Neural cell (in vitro differentiated cells): ENCODE measurements around the gene ETF1. TPM values are rescaled to one million over a fixed set of nuclear protein-coding genes. Genes with fewer than 3 reads are reported as not detected.

Experiments used
- H2AFZ ChIP-seq: fragments of 200-600, 300-800 bp; sonication (generic), shearing (Covaris generic); 2 replicates; pipeline ENCODE4 v1.6.0; 2014; ENCODE audit warnings: low read depth, mild to moderate bottlenecking, antibody characterized with exemption, low read length, moderate library complexity
- H3F3A ChIP-seq: fragments of 200-600 bp; shearing (Covaris generic); 2 replicates; pipeline ENCODE4 v1.6.1; 2016; ENCODE audit warnings: mild to moderate bottlenecking, moderate library complexity, mixed read lengths, antibody characterized with exemption, low read length; ENCODE audit not compliant: insufficient read depth, poor library complexity, severe bottlenecking
- H3K27ac ChIP-seq: fragments of 200-600, 300-800 bp; sonication (generic), shearing (Covaris generic); 2 replicates; pipeline ENCODE4 v1.5.1; 2014; ENCODE audit warnings: mild to moderate bottlenecking, low read length, moderate library complexity
- H3K27me3 ChIP-seq: fragments of 300-800, 200-600 bp; sonication (generic), shearing (Covaris generic); 2 replicates; pipeline ENCODE4 v1.6.0; 2014; ENCODE audit warnings: mild to moderate bottlenecking, low read depth, low read length, moderate library complexity; ENCODE audit not compliant: insufficient read depth
- H3K36me3 ChIP-seq: fragments of 300-800, 200-600 bp; sonication (generic), shearing (Covaris generic); 2 replicates; pipeline ENCODE4 v1.5.1; 2014; ENCODE audit warnings: mild to moderate bottlenecking, antibody characterized with exemption, low read length, moderate library complexity; ENCODE audit not compliant: insufficient read depth
- H3K4me2 ChIP-seq: fragments of 300-800, 200-600 bp; sonication (generic), shearing (Covaris generic); 2 replicates; pipeline ENCODE4 v1.6.0; 2014; ENCODE audit warnings: mild to moderate bottlenecking, low read length
- H3K4me3 ChIP-seq: fragments of 300-800, 200-600 bp; sonication (generic), shearing (Covaris generic); 2 replicates; pipeline ENCODE4 v1.5.1; 2014; ENCODE audit warnings: mild to moderate bottlenecking, low read length, moderate library complexity
- H3K79me2 ChIP-seq: fragments of 200-600 bp; shearing (Covaris generic); replicated peaks from 2 replicates; pipeline ENCODE4 v1.6.0; 2014; ENCODE audit warnings: mild to moderate bottlenecking, low read length, moderate library complexity; ENCODE audit not compliant: insufficient read depth
- H3K9ac ChIP-seq: fragments of 300-800, 200-600 bp; sonication (generic), shearing (Covaris generic); 2 replicates; pipeline ENCODE4 v1.6.1; 2016; ENCODE audit warnings: mild to moderate bottlenecking, low read length, mixed read lengths
- H3K9me2 ChIP-seq: fragments of 200-600 bp; shearing (Covaris generic); 2 replicates; pipeline ENCODE4 v1.6.1; 2016; ENCODE audit warnings: mild to moderate bottlenecking, low read length, mixed read lengths; ENCODE audit not compliant: insufficient read depth
- H3K9me3 ChIP-seq: fragments of 200-600, 300-800 bp; sonication (generic), shearing (Covaris generic); 2 replicates; pipeline ENCODE4 v1.6.1; 2016; ENCODE audit warnings: mild to moderate bottlenecking, mixed run types, low read length, moderate library complexity, mixed read lengths
- H4K20me1 ChIP-seq: fragments of 200-600 bp; shearing (Covaris generic); 2 replicates; pipeline ENCODE4 v1.6.1; 2016; ENCODE audit warnings: mild to moderate bottlenecking, mixed run types; ENCODE audit not compliant: insufficient read depth
- EP300 ChIP-seq: fragments of 450-650 bp; conservative IDR thresholded peaks from 2 replicates; pipeline ENCODE4 v1.6.1; 2014; ENCODE audit warnings: antibody characterized with exemption, mild to moderate bottlenecking, moderate library complexity; ENCODE audit not compliant: poor library complexity, severe bottlenecking
- EZH2 ChIP-seq: fragments of 200-600, 300-800 bp; shearing (Covaris generic), sonication (generic); IDR thresholded peaks from 2 replicates; pipeline ENCODE4 v1.6.1; 2014; ENCODE audit warnings: antibody characterized with exemption, low read length, borderline replicate concordance, mild to moderate bottlenecking; ENCODE audit not compliant: insufficient read depth, poor library complexity, severe bottlenecking
- MXI1 ChIP-seq: fragments of 450-650 bp; conservative IDR thresholded peaks from 2 replicates; pipeline ENCODE4 v1.6.1; 2014; ENCODE audit warnings: antibody characterized with exemption, mild to moderate bottlenecking; ENCODE audit not compliant: poor library complexity, severe bottlenecking
- POLR2AphosphoS5 ChIP-seq: IDR thresholded peaks from 2 replicates; pipeline ENCODE4 v1.6.1; 2012
- RAD21 ChIP-seq: fragments of 450-650 bp; conservative IDR thresholded peaks from 2 replicates; pipeline ENCODE4 v1.6.1; 2014; ENCODE audit warnings: antibody characterized with exemption, mild to moderate bottlenecking, moderate library complexity
- SMC3 ChIP-seq: fragments of 450-650 bp; conservative IDR thresholded peaks from 2 replicates; pipeline ENCODE4 v1.6.1; 2014; ENCODE audit warnings: antibody characterized with exemption, mild to moderate bottlenecking, moderate library complexity; ENCODE audit not compliant: poor library complexity
- TAF1 ChIP-seq: IDR thresholded peaks from 2 replicates; pipeline ENCODE4 v1.6.1; 2012; ENCODE audit warnings: low read depth
- polyA plus RNA-seq: library from polyadenylated mRNA; depleted of rRNA; stranded (reverse); fragments of >200 nt; gene quantifications from 2 replicates; pipeline ENCODE4 v1.2.3, GENCODE V29; 2014
- TF ChIP-seq, protein P1 (sequence below): IDR thresholded peaks from 2 replicates; pipeline ENCODE4 v1.6.1; 2012; ENCODE audit warnings: borderline replicate concordance
- TF ChIP-seq, protein P2 (sequence below): fragments of 450-650 bp; IDR thresholded peaks from 2 replicates; pipeline ENCODE4 v1.5.1; 2014; ENCODE audit warnings: antibody characterized with exemption, mild to moderate bottlenecking, moderate library complexity; ENCODE audit not compliant: poor library complexity, severe bottlenecking

Gene ETF1
- polyA plus RNA-seq, 1 donor from 2014 or later, result 62.1 TPM

DNA sequence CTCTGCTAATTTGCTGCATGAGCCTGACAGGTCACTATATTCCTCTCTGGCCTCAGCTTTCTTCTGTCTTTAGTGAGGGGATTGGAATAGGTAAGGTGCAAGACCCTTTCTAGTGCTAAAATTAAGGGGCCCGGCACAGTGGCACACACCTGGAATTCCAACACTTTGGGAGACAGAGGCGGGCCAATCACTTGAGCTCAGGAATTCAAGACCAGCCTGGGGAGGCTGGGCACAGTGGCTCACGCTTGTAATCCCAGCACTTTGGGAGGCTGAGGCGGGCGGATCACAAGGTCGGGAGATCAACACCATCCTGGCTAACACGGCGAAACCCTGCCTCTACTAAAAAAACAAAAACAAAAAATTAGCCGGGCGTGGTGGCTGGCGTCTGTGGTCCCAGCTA, 40.5 kb downstream of the ETF1 start:
- Histone ChIP-seq H3K9me3 (no peaks in the 10 kb centered on the region), H3K27ac (no peak overlapping the region), H3K4me2 (no peak overlapping the region), H2AFZ (no peak overlapping the region), H3K9me2 (no peaks in the 10 kb centered on the region), H3K36me3 (no peaks in the 10 kb centered on the region), H3K27me3 (no peaks in the 10 kb centered on the region), H3K4me3 (no peak overlapping the region), H3K9ac (no peak overlapping the region), H3K79me2 (no peaks in the 10 kb centered on the region), H3F3A (no peaks in the 10 kb centered on the region), H4K20me1 (no peaks in the 10 kb centered on the region)
- no peak for TF ChIP-seq EZH2
- TF ChIP-seq POLR2AphosphoS5, result no peak
- TF ChIP-seq SMC3, result no peak
- TF ChIP-seq TAF1, result no peak
- TF ChIP-seq RAD21, result no peak
- TF ChIP-seq, protein P1, sequence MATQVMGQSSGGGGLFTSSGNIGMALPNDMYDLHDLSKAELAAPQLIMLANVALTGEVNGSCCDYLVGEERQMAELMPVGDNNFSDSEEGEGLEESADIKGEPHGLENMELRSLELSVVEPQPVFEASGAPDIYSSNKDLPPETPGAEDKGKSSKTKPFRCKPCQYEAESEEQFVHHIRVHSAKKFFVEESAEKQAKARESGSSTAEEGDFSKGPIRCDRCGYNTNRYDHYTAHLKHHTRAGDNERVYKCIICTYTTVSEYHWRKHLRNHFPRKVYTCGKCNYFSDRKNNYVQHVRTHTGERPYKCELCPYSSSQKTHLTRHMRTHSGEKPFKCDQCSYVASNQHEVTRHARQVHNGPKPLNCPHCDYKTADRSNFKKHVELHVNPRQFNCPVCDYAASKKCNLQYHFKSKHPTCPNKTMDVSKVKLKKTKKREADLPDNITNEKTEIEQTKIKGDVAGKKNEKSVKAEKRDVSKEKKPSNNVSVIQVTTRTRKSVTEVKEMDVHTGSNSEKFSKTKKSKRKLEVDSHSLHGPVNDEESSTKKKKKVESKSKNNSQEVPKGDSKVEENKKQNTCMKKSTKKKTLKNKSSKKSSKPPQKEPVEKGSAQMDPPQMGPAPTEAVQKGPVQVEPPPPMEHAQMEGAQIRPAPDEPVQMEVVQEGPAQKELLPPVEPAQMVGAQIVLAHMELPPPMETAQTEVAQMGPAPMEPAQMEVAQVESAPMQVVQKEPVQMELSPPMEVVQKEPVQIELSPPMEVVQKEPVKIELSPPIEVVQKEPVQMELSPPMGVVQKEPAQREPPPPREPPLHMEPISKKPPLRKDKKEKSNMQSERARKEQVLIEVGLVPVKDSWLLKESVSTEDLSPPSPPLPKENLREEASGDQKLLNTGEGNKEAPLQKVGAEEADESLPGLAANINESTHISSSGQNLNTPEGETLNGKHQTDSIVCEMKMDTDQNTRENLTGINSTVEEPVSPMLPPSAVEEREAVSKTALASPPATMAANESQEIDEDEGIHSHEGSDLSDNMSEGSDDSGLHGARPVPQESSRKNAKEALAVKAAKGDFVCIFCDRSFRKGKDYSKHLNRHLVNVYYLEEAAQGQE, result no peak
- no peak for TF ChIP-seq MXI1
- TF ChIP-seq, protein P2, sequence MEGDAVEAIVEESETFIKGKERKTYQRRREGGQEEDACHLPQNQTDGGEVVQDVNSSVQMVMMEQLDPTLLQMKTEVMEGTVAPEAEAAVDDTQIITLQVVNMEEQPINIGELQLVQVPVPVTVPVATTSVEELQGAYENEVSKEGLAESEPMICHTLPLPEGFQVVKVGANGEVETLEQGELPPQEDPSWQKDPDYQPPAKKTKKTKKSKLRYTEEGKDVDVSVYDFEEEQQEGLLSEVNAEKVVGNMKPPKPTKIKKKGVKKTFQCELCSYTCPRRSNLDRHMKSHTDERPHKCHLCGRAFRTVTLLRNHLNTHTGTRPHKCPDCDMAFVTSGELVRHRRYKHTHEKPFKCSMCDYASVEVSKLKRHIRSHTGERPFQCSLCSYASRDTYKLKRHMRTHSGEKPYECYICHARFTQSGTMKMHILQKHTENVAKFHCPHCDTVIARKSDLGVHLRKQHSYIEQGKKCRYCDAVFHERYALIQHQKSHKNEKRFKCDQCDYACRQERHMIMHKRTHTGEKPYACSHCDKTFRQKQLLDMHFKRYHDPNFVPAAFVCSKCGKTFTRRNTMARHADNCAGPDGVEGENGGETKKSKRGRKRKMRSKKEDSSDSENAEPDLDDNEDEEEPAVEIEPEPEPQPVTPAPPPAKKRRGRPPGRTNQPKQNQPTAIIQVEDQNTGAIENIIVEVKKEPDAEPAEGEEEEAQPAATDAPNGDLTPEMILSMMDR, result no peak
- no peak for TF ChIP-seq EP300

DNA sequence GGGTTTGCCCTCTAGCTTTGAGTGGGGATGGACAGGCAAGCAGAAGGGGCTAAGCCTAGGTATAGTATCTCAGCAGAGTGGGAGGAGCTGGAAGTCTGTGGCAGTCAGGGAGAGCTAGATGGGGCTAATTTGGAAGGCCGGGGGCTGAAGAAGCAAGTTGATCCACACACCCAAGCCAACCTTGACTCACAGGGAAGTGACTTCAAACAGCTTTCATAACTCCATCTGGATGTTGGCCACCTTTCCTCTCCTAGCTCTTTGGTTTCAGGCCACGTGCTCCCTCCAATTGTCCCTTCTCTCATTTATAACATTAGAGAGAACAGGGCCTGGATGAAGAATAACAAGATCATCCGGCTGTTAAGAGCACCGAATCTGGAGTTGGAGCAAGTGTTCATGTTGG, 40.9 kb downstream of the ETF1 start:
- TF ChIP-seq POLR2AphosphoS5 (no peak), RAD21 (no peak), TAF1 (no peak), MXI1 (no peak), EZH2 (no peak), SMC3 (no peak), EP300 (no peak)
- TF ChIP-seq, protein P1, result no peak
- TF ChIP-seq, protein P2, result no peak
- Histone ChIP-seq H3K79me2 (no peaks in the 10 kb centered on the region), H3K4me2 (no peak overlapping the region), H4K20me1 (no peaks in the 10 kb centered on the region), H3K27ac (no peak overlapping the region), H3K9me3 (no peaks in the 10 kb centered on the region), H3K9ac (no peak overlapping the region), H3K36me3 (no peaks in the 10 kb centered on the region), H3K9me2 (no peaks in the 10 kb centered on the region), H3K4me3 (no peak overlapping the region), H2AFZ (no peak overlapping the region), H3K27me3 (no peaks in the 10 kb centered on the region), H3F3A (no peaks in the 10 kb centered on the region)
